Fibroblast of pulmonary artery (primary cell): ENCODE measurements around the gene ARHGDIA.

Experiments used
- DNase-seq: peaks from one replicate; pipeline ENCODE4 v3.0.0-alpha.2; 2010; ENCODE audit warnings: low read depth
- H3K4me3 ChIP-seq: replicated peaks from 2 replicates; pipeline ENCODE4 v1.5.1; 2011; ENCODE audit warnings: low read depth, mild to moderate bottlenecking, control low read depth, low read length, moderate library complexity
- CTCF ChIP-seq: IDR thresholded peaks from 2 replicates; pipeline ENCODE4 v1.5.1; 2011; ENCODE audit warnings: mild to moderate bottlenecking, control low read depth, low read length, inconsistent platforms; ENCODE audit errors: missing control alignments

ARHGDIA gene

GRCh38 chr17:81849457-81849856, 21.7 kb downstream of the ARHGDIA start:
- no peak for TF ChIP-seq CTCF
- no peak for DNase-seq
- no peak overlapping the region for H3K4me3 ChIP-seq

GRCh38 chr17:81846743-81847689, 24.1 kb downstream of the ARHGDIA start:
- H3K4me3 ChIP-seq: no peak overlapping the region
- TF ChIP-seq CTCF: no peak
- no peak for DNase-seq

- no peak for DNase-seq
- H3K4me3 ChIP-seq: no peak overlapping the region
- no peak for TF ChIP-seq CTCF
Observed at GRCh38 chr17:81845881-81846742, 25.0 kb downstream of the ARHGDIA start.

GRCh38 chr17:81845361-81845760, 25.8 kb downstream of the ARHGDIA start:
- no peak for TF ChIP-seq CTCF
- no peak for DNase-seq

GRCh38 chr17:81844887-81845286, 26.2 kb downstream of the ARHGDIA start:
- TF ChIP-seq CTCF: no peak
- H3K4me3 ChIP-seq: no peak overlapping the region
- no peak for DNase-seq

More at GRCh38 chr17:81845361-81845760, 25.8 kb downstream of the ARHGDIA start:
- no peak overlapping the region for H3K4me3 ChIP-seq

- TF ChIP-seq CTCF: no peak
- no peak for DNase-seq
- H3K4me3 ChIP-seq: no peak overlapping the region
Observed at GRCh38 chr17:81844327-81844851, 26.7 kb downstream of the ARHGDIA start.
